Retinal pigment epithelial cell (primary cell): ENCODE measurements around the gene RFX8.
A peak's percentile ranks its signal among the peaks of the same experiment; 100 is the strongest.

Experiments
- DNase-seq: peaks from one replicate; pipeline ENCODE4 v3.0.0-alpha.2; 2010; ENCODE audit warnings: low read depth
- H3K4me3 ChIP-seq: 2 replicates; pipeline ENCODE4 v1.5.1; 2011; ENCODE audit warnings: mild to moderate bottlenecking, low read length, control low read depth, moderate library complexity
- CTCF ChIP-seq: conservative IDR thresholded peaks from 2 replicates; pipeline ENCODE4 v1.5.1; 2011; ENCODE audit warnings: low read depth, low read length, control low read depth, inconsistent platforms

Gene RFX8

GRCh38 chr2:101420623-101421022, 54.3 kb downstream of the RFX8 start:
- no peak for TF ChIP-seq CTCF
- no peak for DNase-seq
- no peak overlapping the region for H3K4me3 ChIP-seq

- TF ChIP-seq CTCF: peak; percentile 82
- no peak overlapping the region for H3K4me3 ChIP-seq
- DNase-seq: peak; percentile 21
These were observed 55.7 kb downstream of the RFX8 start for GRCh38 chr2:101419096-101419663.

- H3K4me3 ChIP-seq: no peak overlapping the region
- no peak for DNase-seq
- TF ChIP-seq CTCF: no peak
These were observed 56.3 kb downstream of the RFX8 start for GRCh38 chr2:101418460-101419095.

GRCh38 chr2:101416609-101417008, 58.3 kb downstream of the RFX8 start:
- no peak for TF ChIP-seq CTCF
- no peak for DNase-seq
- no peak overlapping the region for H3K4me3 ChIP-seq

DNA sequence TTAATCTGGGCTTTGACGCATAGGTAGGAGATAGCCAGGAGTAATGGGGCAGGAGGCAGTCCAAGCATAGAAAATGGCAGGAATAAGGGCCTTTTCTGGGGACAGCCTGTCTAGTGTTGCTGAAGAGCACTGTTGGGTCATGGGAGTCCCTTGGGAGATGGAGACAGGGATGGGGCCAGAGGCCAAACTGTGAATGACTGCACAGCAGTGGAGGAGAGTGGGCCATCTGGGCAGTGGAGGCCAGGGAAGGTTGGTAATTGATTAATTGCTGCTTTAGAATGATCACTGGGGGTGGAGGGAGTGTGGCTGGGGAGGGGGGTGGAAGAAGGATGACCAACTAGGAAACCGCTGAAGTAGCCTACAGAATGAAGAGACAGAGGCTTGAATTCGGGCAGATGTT, 59.0 kb downstream of the RFX8 start:
- no peak for TF ChIP-seq CTCF

DNA sequence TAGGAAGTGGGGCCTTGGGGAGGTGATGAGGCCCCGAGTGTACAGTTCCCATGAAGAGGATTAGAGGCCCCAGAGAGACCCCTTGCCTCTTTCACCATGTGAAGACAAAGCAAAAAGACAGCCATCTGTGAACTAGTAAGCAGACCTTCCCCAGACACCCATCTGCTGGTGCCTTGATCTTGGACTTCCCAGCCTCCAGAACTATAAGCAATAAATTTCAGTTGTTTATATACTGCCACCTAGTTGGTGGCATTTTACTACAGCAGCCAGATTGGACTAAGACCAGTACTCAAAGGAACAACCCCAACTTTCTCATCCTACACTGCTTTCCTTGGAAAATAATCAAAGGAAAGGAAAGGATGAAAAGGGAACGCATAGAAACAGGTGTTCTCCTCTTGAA, 59.7 kb downstream of the RFX8 start:
- no peak for TF ChIP-seq CTCF
- DNase-seq: no peak

More for the DNA sequence above, 59.0 kb downstream of the RFX8 start:
- no peak overlapping the region for H3K4me3 ChIP-seq
- DNase-seq: no peak

DNA sequence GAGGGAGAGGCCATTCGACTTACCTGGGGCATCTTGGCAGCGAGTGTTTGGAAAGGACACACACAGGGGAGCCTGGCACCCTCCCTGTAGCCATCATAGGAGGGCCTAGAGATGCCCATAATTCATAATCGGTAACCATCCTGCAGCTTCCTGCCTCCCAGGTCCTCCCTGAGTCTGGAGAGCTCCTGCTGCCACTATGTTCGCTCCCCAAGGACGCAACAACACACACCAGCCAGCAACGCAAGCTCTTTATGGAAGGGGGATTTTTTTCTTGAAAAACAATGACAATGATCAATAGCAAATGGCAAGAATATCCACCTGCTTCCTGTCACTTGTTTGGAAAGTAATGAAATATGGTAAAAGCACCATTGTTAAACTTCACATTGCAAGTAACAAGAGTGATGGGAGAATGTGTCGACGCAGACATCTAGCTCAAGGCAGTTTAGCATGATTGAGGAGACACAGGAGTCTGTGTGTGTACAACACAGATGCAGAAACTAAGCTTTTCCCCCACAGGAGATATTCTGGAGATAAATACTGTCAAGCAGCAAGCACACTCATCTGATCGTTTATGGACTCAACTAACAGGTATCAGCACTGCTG, 62.7 kb downstream of the RFX8 start:
- no peak for DNase-seq
- no peak overlapping the region for H3K4me3 ChIP-seq
- TF ChIP-seq CTCF: no peak

More for the DNA sequence above, 59.7 kb downstream of the RFX8 start:
- H3K4me3 ChIP-seq: no peak overlapping the region
